Subcutaneous adipose tissue (tissue), 4 donors: ENCODE measurements around the gene SMARCA2. TPM values are rescaled to one million over a fixed set of nuclear protein-coding genes. Genes with fewer than 3 reads are reported as not detected.

Experiments used
- total RNA-seq, 4 donors: library from RNA; depleted of rRNA; stranded (reverse); fragments of >200 nt; gene quantifications; one replicate each; pipeline ENCODE4 v1.1.0, GENCODE V29; 2016
- TF ChIP-seq, protein P1 (sequence below): fragments of 450-650 bp; IDR thresholded peaks from one replicate; pipeline ENCODE4 v1.5.1; 2016; ENCODE audit warnings: low read depth, mild to moderate bottlenecking, control low read depth, antibody characterized with exemption, moderate library complexity

The SMARCA2 gene
- total RNA-seq, 4 donors from 2014 or later: 116 to 186 (median 152) TPM

DNA sequence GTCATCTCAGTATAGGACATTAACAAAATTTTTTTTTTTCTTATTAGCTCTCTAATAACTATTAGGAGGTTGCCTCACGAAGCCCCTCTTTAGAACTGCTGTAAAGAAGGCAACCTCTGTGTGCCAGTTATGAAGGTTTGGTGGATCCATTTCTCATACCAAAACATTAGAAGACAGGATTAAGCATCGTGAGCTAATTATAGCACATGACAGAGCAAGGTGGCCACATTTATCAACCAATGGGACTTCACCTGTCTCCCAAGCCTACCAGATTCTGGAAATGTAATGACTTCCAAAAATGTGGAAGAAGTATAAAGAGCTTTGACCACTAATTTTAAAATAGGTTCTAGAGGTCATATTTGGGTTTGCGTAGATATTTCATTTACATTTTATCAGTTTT lies 107.2 kb downstream of the SMARCA2 start:
- TF ChIP-seq, protein P1, sequence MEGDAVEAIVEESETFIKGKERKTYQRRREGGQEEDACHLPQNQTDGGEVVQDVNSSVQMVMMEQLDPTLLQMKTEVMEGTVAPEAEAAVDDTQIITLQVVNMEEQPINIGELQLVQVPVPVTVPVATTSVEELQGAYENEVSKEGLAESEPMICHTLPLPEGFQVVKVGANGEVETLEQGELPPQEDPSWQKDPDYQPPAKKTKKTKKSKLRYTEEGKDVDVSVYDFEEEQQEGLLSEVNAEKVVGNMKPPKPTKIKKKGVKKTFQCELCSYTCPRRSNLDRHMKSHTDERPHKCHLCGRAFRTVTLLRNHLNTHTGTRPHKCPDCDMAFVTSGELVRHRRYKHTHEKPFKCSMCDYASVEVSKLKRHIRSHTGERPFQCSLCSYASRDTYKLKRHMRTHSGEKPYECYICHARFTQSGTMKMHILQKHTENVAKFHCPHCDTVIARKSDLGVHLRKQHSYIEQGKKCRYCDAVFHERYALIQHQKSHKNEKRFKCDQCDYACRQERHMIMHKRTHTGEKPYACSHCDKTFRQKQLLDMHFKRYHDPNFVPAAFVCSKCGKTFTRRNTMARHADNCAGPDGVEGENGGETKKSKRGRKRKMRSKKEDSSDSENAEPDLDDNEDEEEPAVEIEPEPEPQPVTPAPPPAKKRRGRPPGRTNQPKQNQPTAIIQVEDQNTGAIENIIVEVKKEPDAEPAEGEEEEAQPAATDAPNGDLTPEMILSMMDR: no peak

DNA sequence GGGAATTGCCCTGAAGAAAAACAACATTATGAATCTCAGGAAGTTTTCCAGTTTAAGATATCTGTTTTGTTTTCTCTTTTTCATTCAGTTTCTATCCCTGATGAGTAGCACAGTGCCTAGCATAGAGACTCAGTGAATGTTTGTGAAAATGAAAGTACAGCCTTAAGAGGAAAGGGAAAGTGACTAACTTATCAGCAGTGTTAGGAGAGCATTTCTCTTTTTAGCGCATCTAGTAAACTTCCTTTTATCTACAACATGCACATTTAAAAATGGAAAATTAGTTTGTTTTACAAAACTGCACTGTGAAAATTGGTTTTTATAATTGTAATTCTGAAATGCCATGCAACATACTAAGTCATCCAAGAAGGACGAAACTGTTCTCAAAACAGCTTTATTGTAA lies 110.8 kb downstream of the SMARCA2 start:
- TF ChIP-seq, protein P1: no peak

DNA sequence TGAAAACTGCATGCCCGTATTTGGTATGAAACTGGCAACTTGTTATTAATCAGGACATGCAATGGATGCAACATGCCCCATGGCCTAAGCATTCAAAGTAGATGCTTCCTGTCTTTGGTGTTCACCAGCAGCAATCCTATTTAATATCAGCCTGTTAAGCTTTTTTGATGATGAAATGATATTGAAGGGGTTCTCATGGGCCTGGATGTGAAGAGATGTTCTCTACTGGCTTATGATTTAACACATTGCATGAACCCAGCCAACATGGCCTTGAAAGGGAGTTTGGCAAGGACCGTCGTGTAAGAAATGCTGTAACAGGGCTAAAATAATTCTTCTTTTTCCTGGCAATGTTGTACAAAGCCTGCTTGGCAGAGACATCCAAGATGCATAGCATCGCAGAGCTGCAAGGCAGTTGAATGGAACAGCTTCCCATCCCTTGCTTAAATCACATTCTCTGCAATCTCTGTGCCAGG lies 111.2 kb downstream of the SMARCA2 start:
- TF ChIP-seq, protein P1: no peak

DNA sequence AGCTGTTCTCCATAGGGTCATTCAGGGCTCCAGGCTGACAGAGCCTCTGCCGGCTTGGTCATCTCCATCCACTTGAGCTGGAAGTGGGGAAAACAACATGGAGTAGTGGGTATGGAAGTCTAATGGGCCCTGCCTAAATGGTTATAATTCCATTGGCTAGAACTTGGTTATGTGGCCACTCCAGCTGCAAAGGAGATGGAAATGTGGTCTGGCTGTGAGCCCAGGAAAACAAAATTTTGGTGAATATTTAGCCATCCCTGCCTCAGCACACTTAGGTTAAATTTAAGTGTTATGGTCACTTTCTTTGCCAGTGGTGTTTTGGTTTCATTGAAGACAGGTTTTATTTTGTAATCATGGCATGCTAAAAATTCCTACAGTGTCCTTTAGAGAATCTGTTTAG lies 112.3 kb downstream of the SMARCA2 start:
- TF ChIP-seq, protein P1: no peak

DNA sequence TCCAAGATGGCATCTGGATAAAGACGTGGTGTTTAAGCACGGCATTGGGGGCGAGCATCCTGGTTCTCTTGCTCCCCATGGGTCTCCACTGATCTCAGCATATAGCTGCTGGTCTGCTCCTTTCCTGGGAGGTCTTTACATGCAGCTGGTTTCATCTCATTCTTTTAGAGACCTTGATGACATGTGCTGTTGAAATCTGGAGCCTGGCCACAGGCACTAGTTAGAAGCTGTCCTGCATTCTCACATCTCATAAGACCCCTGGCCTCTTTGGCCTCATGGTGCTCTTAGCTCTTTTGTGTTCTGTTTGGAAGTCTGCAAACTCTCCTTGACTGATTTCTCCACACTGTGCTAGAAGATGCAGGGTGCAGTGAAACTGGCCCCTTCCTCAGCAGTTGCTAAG lies 113.0 kb downstream of the SMARCA2 start:
- TF ChIP-seq, protein P1: no peak

DNA sequence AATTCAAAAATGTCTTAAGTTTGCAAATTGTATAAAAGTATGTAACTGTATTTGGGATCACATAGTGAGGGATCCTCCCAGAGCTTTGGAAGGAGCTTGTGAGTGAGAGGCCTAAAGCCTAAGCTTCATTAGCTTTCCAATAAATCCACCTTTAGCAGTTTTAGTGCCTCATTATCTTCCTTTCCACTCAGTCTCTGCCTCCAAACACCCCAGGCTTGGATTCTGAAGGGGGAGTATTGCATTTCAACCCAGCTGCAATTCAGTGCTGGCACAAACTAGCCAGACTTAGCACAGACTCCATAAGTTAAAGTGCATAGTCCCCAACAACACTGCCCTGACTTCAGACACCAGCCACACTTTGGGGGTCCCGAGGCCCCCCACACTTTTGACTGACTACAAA lies 113.5 kb downstream of the SMARCA2 start:
- TF ChIP-seq, protein P1: no peak

DNA sequence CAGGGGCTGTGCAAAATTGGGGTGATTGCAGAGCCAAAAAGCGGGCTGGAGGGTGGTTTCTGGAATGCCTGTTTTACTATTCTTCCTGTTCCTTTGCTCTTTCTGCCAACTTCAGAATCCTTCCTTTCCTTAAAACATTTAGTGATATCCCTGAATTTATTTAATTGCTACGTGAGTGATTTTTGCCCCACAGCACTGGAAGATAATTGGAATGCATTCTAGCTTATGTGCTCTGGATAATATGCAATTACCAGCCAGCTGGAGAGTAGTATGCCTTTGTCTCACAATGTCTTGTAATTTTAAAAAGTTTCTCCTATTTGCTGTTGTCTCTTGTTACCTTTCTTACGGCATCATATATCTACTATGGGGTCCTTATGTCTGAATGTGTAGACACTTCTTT lies 115.8 kb downstream of the SMARCA2 start:
- TF ChIP-seq, protein P1: no peak
